Measurements from ENCODE around the gene TNIP2.

DNA sequence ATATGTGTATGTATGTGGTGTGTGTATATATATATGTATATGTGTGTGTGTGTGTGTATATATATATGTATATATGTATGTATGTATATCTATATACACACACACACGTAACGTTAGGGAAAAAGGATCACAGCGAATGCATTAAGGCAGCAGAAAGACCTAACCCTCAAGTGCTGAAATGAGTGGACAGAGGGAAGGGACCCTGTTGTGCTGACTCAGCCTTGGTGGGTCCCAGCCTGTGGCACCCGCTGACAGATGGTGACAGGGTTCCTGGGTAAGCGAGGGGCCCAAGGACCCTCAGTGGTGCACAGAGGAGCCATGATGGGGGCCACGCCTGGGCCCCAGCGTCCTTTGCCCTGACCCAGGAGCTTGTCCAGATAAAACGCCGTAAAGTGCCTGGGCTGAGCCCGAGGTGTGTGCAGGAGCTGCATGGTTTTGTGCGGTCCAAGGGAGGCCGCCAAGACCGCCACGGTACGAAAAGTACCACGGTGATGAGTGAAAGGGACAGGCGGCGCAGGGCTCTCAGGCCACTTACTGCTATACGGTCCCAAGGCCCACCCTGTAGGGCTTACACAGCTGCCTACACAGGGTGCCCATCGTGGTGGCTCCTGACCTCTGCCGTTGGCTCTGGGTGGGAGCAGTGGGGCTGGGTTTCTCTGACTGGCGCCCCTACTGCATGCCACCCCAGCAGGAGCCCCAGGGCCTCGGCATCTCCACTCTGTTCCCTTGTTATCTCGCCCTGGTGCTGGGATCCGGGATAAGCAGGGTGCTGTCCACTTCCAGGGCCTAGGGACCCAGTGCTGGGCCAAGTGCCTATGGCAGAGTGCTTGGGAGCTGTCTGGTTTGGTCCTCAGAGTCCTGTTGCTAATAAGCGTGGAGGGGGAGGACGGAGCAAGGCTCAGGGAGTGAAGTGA, 46.7 kb upstream of the TNIP2 start:
- TF ChIP-seq, protein P1, sequence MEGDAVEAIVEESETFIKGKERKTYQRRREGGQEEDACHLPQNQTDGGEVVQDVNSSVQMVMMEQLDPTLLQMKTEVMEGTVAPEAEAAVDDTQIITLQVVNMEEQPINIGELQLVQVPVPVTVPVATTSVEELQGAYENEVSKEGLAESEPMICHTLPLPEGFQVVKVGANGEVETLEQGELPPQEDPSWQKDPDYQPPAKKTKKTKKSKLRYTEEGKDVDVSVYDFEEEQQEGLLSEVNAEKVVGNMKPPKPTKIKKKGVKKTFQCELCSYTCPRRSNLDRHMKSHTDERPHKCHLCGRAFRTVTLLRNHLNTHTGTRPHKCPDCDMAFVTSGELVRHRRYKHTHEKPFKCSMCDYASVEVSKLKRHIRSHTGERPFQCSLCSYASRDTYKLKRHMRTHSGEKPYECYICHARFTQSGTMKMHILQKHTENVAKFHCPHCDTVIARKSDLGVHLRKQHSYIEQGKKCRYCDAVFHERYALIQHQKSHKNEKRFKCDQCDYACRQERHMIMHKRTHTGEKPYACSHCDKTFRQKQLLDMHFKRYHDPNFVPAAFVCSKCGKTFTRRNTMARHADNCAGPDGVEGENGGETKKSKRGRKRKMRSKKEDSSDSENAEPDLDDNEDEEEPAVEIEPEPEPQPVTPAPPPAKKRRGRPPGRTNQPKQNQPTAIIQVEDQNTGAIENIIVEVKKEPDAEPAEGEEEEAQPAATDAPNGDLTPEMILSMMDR (IDR thresholded peaks at IDR 0.05; ENCODE audit: low read length): no peak
- no peak for TF ChIP-seq EZH2 (optimal IDR thresholded peaks at IDR 0.05; ENCODE audit: low read depth, low read length)
- TF ChIP-seq EZH2phosphoT487 (IDR thresholded peaks at IDR 0.05; ENCODE audit: low read length): no peak

Measured in MM.1S (cell line).